Mucosa of descending colon (tissue), 3 donors: ENCODE data around the gene AASDH. TPM values are rescaled to one million over a fixed set of nuclear protein-coding genes. Genes with fewer than 3 reads are reported as not detected.
"Not testable (repeated sequence)": the region's sequence is repeated elsewhere in the genome, so short reads cannot be mapped to it uniquely, and the experiment has no call there.

Experiments
- ATAC-seq: fragments of 200-7000 bp; cut with Tn5 transposase; one replicate; pipeline ENCODE4 v1.9.1; 2020; ENCODE audit warnings: mild to moderate bottlenecking, moderate library complexity
- DNase-seq, 3 donors: peaks; one replicate each; pipeline ENCODE4 v3.0.0-alpha.2; 2020
- H3K36me3 ChIP-seq: fragments of 200-600 bp; one replicate; pipeline ENCODE4 v1.8.0; 2021; ENCODE audit warnings: low read depth, mild to moderate bottlenecking
- H3K4me1 ChIP-seq: fragments of 200-600 bp; one replicate; pipeline ENCODE4 v1.8.0; 2021; ENCODE audit warnings: low read depth, mild to moderate bottlenecking
- H3K4me3 ChIP-seq: fragments of 200-600 bp; one replicate; pipeline ENCODE4 v1.8.0; 2021; ENCODE audit warnings: mild to moderate bottlenecking
- H3K9me3 ChIP-seq: fragments of 200-600 bp; one replicate; pipeline ENCODE4 v1.8.0; 2021; ENCODE audit warnings: mild to moderate bottlenecking
- CTCF ChIP-seq: fragments of 200-600 bp; IDR thresholded peaks from one replicate; pipeline ENCODE4 v1.8.0; 2022; ENCODE audit warnings: antibody characterized with exemption, mild to moderate bottlenecking
- intact Hi-C, 2 donors: fragments of 100-400 bp; cut with DNase I in 1 of 2; cut with micrococcal nuclease in 1 of 2; formaldehyde crosslinking; loops; one replicate each; pipeline versions ENCODE4 v1.11.0 to v1.11.1; 2022; cut with DNase I, micrococcal nuclease
- total RNA-seq, 3 donors: library from RNA; stranded (reverse); fragmentation: NEBNext Ultra II Directional in 2 of 3; extraction: Animal tissue kit (Norgen Biotek cat#: 25700) in 2 of 3; gene quantifications; one replicate each; pipeline versions ENCODE4 v1.2.1 to v1.2.4, GENCODE V29; 2021 to 2023
- donor health status: DM: no; HTN: no; CAD: no; lungs with moderate emphysema.
- donor health status: DM: no; HTN: no; CAD: no.
- donor health status: DM: no; HTN: yes; CAD: no.

Gene AASDH
- total RNA-seq, 3 donors from 2014 or later, result 8.9 to 9.6 (median 9.2) TPM

GRCh38 chr4:56371426-56372220 lies 15.7 kb downstream of the AASDH start:
- intact Hi-C loops, result no loop called here
- Histone ChIP-seq H3K9me3 (no peaks in the 10 kb centered on the region), H3K4me3 (no peak overlapping the region), H3K4me1 (no peaks in the 10 kb centered on the region), H3K36me3 (no peaks in the 10 kb centered on the region)
- DNase-seq (no peak), ATAC-seq (no peak)
- no peak for TF ChIP-seq CTCF

DNA sequence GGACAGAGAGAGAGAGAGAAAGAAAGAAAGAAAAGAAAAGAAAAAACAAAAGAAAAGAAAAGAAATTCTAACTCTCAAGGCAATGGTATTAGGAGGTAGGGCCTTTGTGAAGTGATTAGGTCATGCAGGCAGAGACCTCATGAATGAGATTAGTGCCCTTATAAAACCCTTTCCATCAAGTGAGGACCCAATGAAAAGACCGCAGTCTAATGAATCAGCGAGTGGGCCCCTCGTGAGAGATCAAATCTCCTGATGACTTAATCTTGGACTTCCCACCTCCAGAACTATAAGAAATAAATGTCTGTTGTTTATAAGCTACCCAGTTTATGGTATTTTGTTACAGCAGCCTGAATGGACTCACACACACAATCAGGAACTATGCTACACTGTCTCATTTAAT lies 16.9 kb downstream of the AASDH start:
- TF ChIP-seq CTCF, result no peak
- ATAC-seq, result no peak
- H3K36me3 ChIP-seq, result no peaks in the 10 kb centered on the region

GRCh38 chr4:56362981-56363380 lies 24.3 kb downstream of the AASDH start:
- H3K9me3 ChIP-seq, H3K4me1 ChIP-seq, ATAC-seq, H3K36me3 ChIP-seq, intact Hi-C loops, DNase-seq, H3K4me3 ChIP-seq: not testable (repeated sequence)

More for the DNA sequence above, 16.9 kb downstream of the AASDH start:
- Histone ChIP-seq H3K9me3 (no peaks in the 10 kb centered on the region), H3K4me1 (no peaks in the 10 kb centered on the region), H3K4me3 (no peak overlapping the region)
- no peak for DNase-seq
- intact Hi-C loops, result no loop called here

GRCh38 chr4:56360071-56360470 lies 27.2 kb downstream of the AASDH start:
- no peak for TF ChIP-seq CTCF
- ATAC-seq (no peak), DNase-seq (no peak)
- Histone ChIP-seq H3K4me1 (no peaks in the 10 kb centered on the region), H3K9me3 (no peaks in the 10 kb centered on the region), H3K36me3 (no peaks in the 10 kb centered on the region), H3K4me3 (no peak overlapping the region)
- intact Hi-C loops, result no loop called here

GRCh38 chr4:56356650-56357049 lies 30.6 kb downstream of the AASDH start:
- H3K4me1 ChIP-seq, result no peaks in the 10 kb centered on the region
- intact Hi-C loops, result no loop called here
- H3K36me3 ChIP-seq, result no peaks in the 10 kb centered on the region
- TF ChIP-seq CTCF, result no peak
- no peak for ATAC-seq
- DNase-seq, result no peak
- H3K9me3 ChIP-seq, result no peaks in the 10 kb centered on the region
- no peak overlapping the region for H3K4me3 ChIP-seq

DNA sequence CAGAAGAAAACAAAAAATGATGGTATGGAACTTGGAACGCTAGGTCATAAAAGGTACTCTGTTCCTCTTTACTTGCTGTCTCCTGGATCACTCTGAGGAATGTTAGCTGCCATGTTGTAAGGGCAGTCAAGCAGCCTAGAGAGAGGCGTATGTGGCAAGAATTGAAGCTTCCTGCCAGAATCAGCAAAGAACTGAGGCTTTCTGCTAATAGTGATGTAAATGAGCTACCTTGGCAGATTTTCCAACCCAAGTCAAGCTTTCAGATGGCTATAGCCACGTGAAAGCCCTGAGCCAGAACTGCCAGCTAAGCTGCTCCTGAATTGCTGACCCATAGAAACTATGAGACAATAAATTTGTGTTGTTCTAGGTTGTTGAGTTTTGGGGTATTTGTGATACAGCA lies 38.7 kb downstream of the AASDH start:
- Histone ChIP-seq H3K36me3 (no peaks in the 10 kb centered on the region), H3K9me3 (no peaks in the 10 kb centered on the region), H3K4me3 (no peak overlapping the region), H3K4me1 (no peaks in the 10 kb centered on the region)
- no peak for DNase-seq
- no peak for ATAC-seq
- intact Hi-C loops, result no loop called here
- no peak for TF ChIP-seq CTCF
